Keratinocyte (primary cell): Measurements from ENCODE around the gene RNF19B. TPM values are rescaled to one million over a fixed set of nuclear protein-coding genes. Genes with fewer than 3 reads are reported as not detected.

Experiments
- DNase-seq: peaks from one replicate; pipeline ENCODE4 v3.0.0-alpha.2; 2011; ENCODE audit warnings: low read depth, missing footprints, low spot score
- FAIRE-seq: peaks from 2 replicates; lab custom pipeline; 2011; peaks lifted over from hg19 to GRCh38; lab: Jason Lieb, UNC
- H2AFZ ChIP-seq: 2 replicates; pipeline ENCODE4 v1.6.0; 2012; ENCODE audit warnings: low read length, control low read depth, inconsistent platforms; ENCODE audit not compliant: control insufficient read depth
- H3K27ac ChIP-seq: 2 replicates; pipeline ENCODE4 v1.5.1; 2011; ENCODE audit warnings: low read length; ENCODE audit not compliant: control insufficient read depth, insufficient read depth
- H3K27me3 ChIP-seq: 3 replicates; pipeline ENCODE4 v1.6.0; 2011; ENCODE audit warnings: low read length; ENCODE audit not compliant: control insufficient read depth, insufficient read depth; ENCODE audit errors: extremely low read depth
- H3K36me3 ChIP-seq, 2 experiments: 2 replicates in 1 of 2; 3 replicates in 1 of 2; pipeline ENCODE4 v1.5.1; 2011; ENCODE audit warnings: low read length in 2 of 2, mild to moderate bottlenecking in 1 of 2; ENCODE audit not compliant: control insufficient read depth in 2 of 2, insufficient read depth in 2 of 2; ENCODE audit errors: extremely low read depth in 1 of 2
- H3K4me1 ChIP-seq: 3 replicates; pipeline ENCODE4 v1.5.1; 2011; ENCODE audit warnings: low read length; ENCODE audit not compliant: control insufficient read depth, insufficient read depth; ENCODE audit errors: extremely low read depth
- H3K4me2 ChIP-seq: 3 replicates; pipeline ENCODE4 v1.6.0; 2011; ENCODE audit warnings: low read depth, low read length; ENCODE audit not compliant: control insufficient read depth, insufficient read depth; ENCODE audit errors: extremely low read depth
- H3K4me3 ChIP-seq, 3 experiments: fragments of 200-600 bp in 1 of 3; sonication (generic) in 1 of 3; 2 replicates in 2 of 3; 3 replicates in 1 of 3; pipeline ENCODE4 v1.5.1; 2011 to 2016; ENCODE audit warnings: low read length in 3 of 3, mild to moderate bottlenecking in 3 of 3, control low read depth in 2 of 3, inconsistent platforms in 1 of 3, low read depth in 1 of 3, mixed read lengths in 1 of 3, mixed run types in 1 of 3, moderate library complexity in 1 of 3; ENCODE audit not compliant: control insufficient read depth in 2 of 3, insufficient read depth in 2 of 3; ENCODE audit errors: extremely low read depth in 1 of 3
- H3K79me2 ChIP-seq: 2 replicates; pipeline ENCODE4 v1.6.0; 2012; ENCODE audit warnings: low read length; ENCODE audit not compliant: control insufficient read depth, insufficient read depth
- H3K9ac ChIP-seq: 3 replicates; pipeline ENCODE4 v1.6.0; 2011; ENCODE audit warnings: low read length; ENCODE audit not compliant: control insufficient read depth, insufficient read depth; ENCODE audit errors: extremely low read depth
- H3K9me1 ChIP-seq: 3 replicates; pipeline ENCODE4 v1.6.0; 2011; ENCODE audit warnings: low read length; ENCODE audit not compliant: control insufficient read depth, insufficient read depth; ENCODE audit errors: extremely low read depth
- H3K9me3 ChIP-seq: 2 replicates; pipeline ENCODE4 v1.5.1; 2012; ENCODE audit warnings: low read depth, low read length; ENCODE audit not compliant: control insufficient read depth
- H4K20me1 ChIP-seq: 3 replicates; pipeline ENCODE4 v1.6.0; 2011; ENCODE audit warnings: low read length; ENCODE audit not compliant: control insufficient read depth, insufficient read depth; ENCODE audit errors: extremely low read depth
- EZH2 ChIP-seq: IDR thresholded peaks from one replicate; pipeline ENCODE4 v1.6.1; 2012; ENCODE audit warnings: inconsistent platforms, mild to moderate bottlenecking, low read length, moderate library complexity
- dilution Hi-C: fragments of 300-500 bp; cut with MboI; formaldehyde crosslinking; loops from one replicate; pipeline ENCODE4 v1.7.0; 2020; ENCODE audit warnings: low sequenced_read_pairs; ENCODE audit not compliant: extremely low pct_ligation_motif_present
- polyA plus RNA-seq, 5 experiments: library from polyadenylated mRNA; depleted of rRNA in 3 of 5; stranded (reverse) in 3 of 5; stranded (forward) in 1 of 5; unstranded in 1 of 5; fragments of >200 nt; gene quantifications; 1 replicate in 1 of 5; 2 replicates in 3 of 5; 3 replicates in 1 of 5; pipeline versions ENCODE4 v1.2.1 to v1.2.3, GENCODE V29; 2011 to 2012; ENCODE audit warnings: missing spikeins in 2 of 5, low read depth in 1 of 5, low replicate concordance in 1 of 5
- TF ChIP-seq, protein P1 (sequence below), 3 experiments: IDR thresholded peaks in 1 of 3; conservative IDR thresholded peaks in 1 of 3; optimal IDR thresholded peaks in 1 of 3; 2 replicates in 2 of 3; 3 replicates in 1 of 3; pipeline versions ENCODE3 to v1.5.1; 2011; ENCODE audit warnings: low read length in 3 of 3, mild to moderate bottlenecking in 3 of 3, moderate library complexity in 2 of 3, control low read depth in 1 of 3, inconsistent platforms in 1 of 3; ENCODE audit not compliant: insufficient read depth in 2 of 3; ENCODE audit errors: extremely low read depth in 1 of 3

RNF19B gene
- polyA plus RNA-seq, 1 donor (not counting 4 experiments of a cell fraction or from before 2014, with no cell fraction given): 33.5 TPM

- no peak for FAIRE-seq
- Histone ChIP-seq H4K20me1 (peaks cover 4% of the 10 kb centered on the region), H3K79me2 (peaks cover 57% of the 10 kb centered on the region), H3K4me3 (no peak overlapping the region), H3K27ac (no peak overlapping the region), H3K9me1 (peaks cover 5% of the 10 kb centered on the region), H3K9me3 (no peaks in the 10 kb centered on the region), H3K4me1 (peaks cover 14% of the 10 kb centered on the region), H3K27me3 (no peaks in the 10 kb centered on the region), H3K9ac (no peak overlapping the region), H3K36me3 (peaks cover 23 to 43% of the 10 kb centered on the region in 2 experiments), H2AFZ (no peak overlapping the region), H3K4me2 (no peak overlapping the region)
- dilution Hi-C loops: no loop called here
- TF ChIP-seq, protein P1, sequence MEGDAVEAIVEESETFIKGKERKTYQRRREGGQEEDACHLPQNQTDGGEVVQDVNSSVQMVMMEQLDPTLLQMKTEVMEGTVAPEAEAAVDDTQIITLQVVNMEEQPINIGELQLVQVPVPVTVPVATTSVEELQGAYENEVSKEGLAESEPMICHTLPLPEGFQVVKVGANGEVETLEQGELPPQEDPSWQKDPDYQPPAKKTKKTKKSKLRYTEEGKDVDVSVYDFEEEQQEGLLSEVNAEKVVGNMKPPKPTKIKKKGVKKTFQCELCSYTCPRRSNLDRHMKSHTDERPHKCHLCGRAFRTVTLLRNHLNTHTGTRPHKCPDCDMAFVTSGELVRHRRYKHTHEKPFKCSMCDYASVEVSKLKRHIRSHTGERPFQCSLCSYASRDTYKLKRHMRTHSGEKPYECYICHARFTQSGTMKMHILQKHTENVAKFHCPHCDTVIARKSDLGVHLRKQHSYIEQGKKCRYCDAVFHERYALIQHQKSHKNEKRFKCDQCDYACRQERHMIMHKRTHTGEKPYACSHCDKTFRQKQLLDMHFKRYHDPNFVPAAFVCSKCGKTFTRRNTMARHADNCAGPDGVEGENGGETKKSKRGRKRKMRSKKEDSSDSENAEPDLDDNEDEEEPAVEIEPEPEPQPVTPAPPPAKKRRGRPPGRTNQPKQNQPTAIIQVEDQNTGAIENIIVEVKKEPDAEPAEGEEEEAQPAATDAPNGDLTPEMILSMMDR (optimal IDR thresholded peaks at IDR 0.05 in 1 of 3, IDR thresholded peaks at IDR 0.05 in 1 of 3, conservative IDR thresholded peaks at IDR 0.05 in 1 of 3; ENCODE audit: extremely low read depth in 1 of 3, insufficient read depth in 2 of 3, low read length in 3 of 3): no peak
- TF ChIP-seq EZH2: no peak
- DNase-seq: no peak
Measured at GRCh38 chr1:32947669-32948389, 16.8 kb downstream of the RNF19B start.

GRCh38 chr1:32946413-32946812, 18.2 kb downstream of the RNF19B start:
- no peak overlapping the region for H3K9ac ChIP-seq
- peaks cover 5% of the 10 kb centered on the region for H3K9me1 ChIP-seq
- H3K4me1 ChIP-seq: peaks cover 14% of the 10 kb centered on the region
- peaks cover 4% of the 10 kb centered on the region for H4K20me1 ChIP-seq
- peaks cover 25 to 46% of the 10 kb centered on the region in 2 experiments for H3K36me3 ChIP-seq
- H3K4me2 ChIP-seq: no peak overlapping the region
- DNase-seq: no peak
- H3K79me2 ChIP-seq: peaks cover 43% of the 10 kb centered on the region
- dilution Hi-C loops: no loop called here
- no peaks in the 10 kb centered on the region for H3K9me3 ChIP-seq
- FAIRE-seq: no peak
- no peaks in the 10 kb centered on the region for H3K27me3 ChIP-seq
- no peak overlapping the region for H3K4me3 ChIP-seq
- no peak overlapping the region for H2AFZ ChIP-seq
- no peak overlapping the region for H3K27ac ChIP-seq
- TF ChIP-seq EZH2: no peak
- TF ChIP-seq, protein P1 (optimal IDR thresholded peaks at IDR 0.05 in 1 of 3, IDR thresholded peaks at IDR 0.05 in 1 of 3, conservative IDR thresholded peaks at IDR 0.05 in 1 of 3; ENCODE audit: extremely low read depth in 1 of 3, insufficient read depth in 2 of 3, low read length in 3 of 3): no peak
